ENCODE measurements around the gene SLC35C1.

SLC35C1 gene

GRCh38 chr11:45795379-45795778 lies 9.6 kb upstream of the SLC35C1 start:
- H3K27me3 ChIP-seq = no peaks in the 10 kb centered on the region
- no peaks in the 10 kb centered on the region for H3K36me3 ChIP-seq
- H3K9me3 ChIP-seq = no peaks in the 10 kb centered on the region
- no peak for TF ChIP-seq CTCF (IDR thresholded peaks at IDR 0.05; ENCODE audit: low read depth, low read length)
- peak; percentile 36 for DNase-seq
- no peak overlapping the region for H3K4me3 ChIP-seq (ENCODE audit: low read depth, low read length)
- no peaks in the 10 kb centered on the region for H3K4me1 ChIP-seq

- H3K4me1 ChIP-seq = no peaks in the 10 kb centered on the region
- no peak for TF ChIP-seq CTCF (IDR thresholded peaks at IDR 0.05; ENCODE audit: low read depth, low read length)
These were observed 8.5 kb upstream of the SLC35C1 start for GRCh38 chr11:45796461-45796861.

GRCh38 chr11:45798793-45799441 lies 6.0 kb upstream of the SLC35C1 start:
- H3K27me3 ChIP-seq = no peaks in the 10 kb centered on the region
- H3K4me3 ChIP-seq (ENCODE audit: low read depth, low read length) = no peak overlapping the region
- H3K4me1 ChIP-seq = no peaks in the 10 kb centered on the region
- TF ChIP-seq CTCF (IDR thresholded peaks at IDR 0.05; ENCODE audit: low read depth, low read length) = no peak
- H3K9me3 ChIP-seq = no peaks in the 10 kb centered on the region
- no peak for DNase-seq
- H3K36me3 ChIP-seq = no peaks in the 10 kb centered on the region

More at GRCh38 chr11:45796461-45796861, 8.5 kb upstream of the SLC35C1 start:
- Histone ChIP-seq H3K9me3 (no peaks in the 10 kb centered on the region), H3K4me3 (ENCODE audit: low read depth, low read length) (no peak overlapping the region), H3K27me3 (no peaks in the 10 kb centered on the region), H3K36me3 (no peaks in the 10 kb centered on the region)
- DNase-seq = no peak

- no peak for DNase-seq
- Histone ChIP-seq H3K9me3 (no peaks in the 10 kb centered on the region), H3K4me1 (no peaks in the 10 kb centered on the region), H3K27me3 (no peaks in the 10 kb centered on the region), H3K4me3 (ENCODE audit: low read depth, low read length) (no peak overlapping the region), H3K36me3 (no peaks in the 10 kb centered on the region)
- TF ChIP-seq CTCF (IDR thresholded peaks at IDR 0.05; ENCODE audit: low read depth, low read length) = no peak
These were observed 5.4 kb upstream of the SLC35C1 start for GRCh38 chr11:45799562-45799961.

- H3K4me3 ChIP-seq (ENCODE audit: low read depth, low read length) = no peak overlapping the region
- H3K9me3 ChIP-seq = no peaks in the 10 kb centered on the region
- H3K36me3 ChIP-seq = no peaks in the 10 kb centered on the region
- no peaks in the 10 kb centered on the region for H3K27me3 ChIP-seq
- no peak for DNase-seq
- H3K4me1 ChIP-seq = no peaks in the 10 kb centered on the region
- no peak for TF ChIP-seq CTCF (IDR thresholded peaks at IDR 0.05; ENCODE audit: low read depth, low read length)
These were observed 4.7 kb upstream of the SLC35C1 start for GRCh38 chr11:45800261-45800660.

- TF ChIP-seq CTCF (IDR thresholded peaks at IDR 0.05; ENCODE audit: low read depth, low read length) = no peak
- H3K4me1 ChIP-seq = no peaks in the 10 kb centered on the region
These were observed 3.1 kb upstream of the SLC35C1 start for GRCh38 chr11:45801723-45802315.

More at GRCh38 chr11:45801723-45802315, 3.1 kb upstream of the SLC35C1 start:
- no peaks in the 10 kb centered on the region for H3K9me3 ChIP-seq
- no peaks in the 10 kb centered on the region for H3K27me3 ChIP-seq
- no peak for DNase-seq
- H3K36me3 ChIP-seq = no peaks in the 10 kb centered on the region
- H3K4me3 ChIP-seq (ENCODE audit: low read depth, low read length) = no peak overlapping the region

All from BE2C (cell line).